Nephron progenitor cell (in vitro differentiated cells): ENCODE results near the gene CRADD.

Experiments used
- DNase-seq: peaks from one replicate; pipeline ENCODE4 v3.0.0; 2021
- H3K27ac Mint-ChIP-seq: 2 replicates; pipeline ENCODE4 v1.8.0; 2021; ENCODE audit warnings: mild to moderate bottlenecking, moderate library complexity, mixed read lengths
- H3K27me3 Mint-ChIP-seq: 2 replicates; pipeline ENCODE4 v1.8.0; 2021; ENCODE audit warnings: mild to moderate bottlenecking, low read depth, mixed read lengths; ENCODE audit not compliant: poor library complexity
- H3K36me3 Mint-ChIP-seq: 2 replicates; pipeline ENCODE4 v1.8.0; 2021; ENCODE audit warnings: low read depth, mixed read lengths
- H3K4me1 Mint-ChIP-seq: 2 replicates; pipeline ENCODE4 v1.8.0; 2021; ENCODE audit warnings: mixed read lengths
- H3K4me3 Mint-ChIP-seq: 2 replicates; pipeline ENCODE4 v1.8.0; 2021; ENCODE audit warnings: mild to moderate bottlenecking, moderate library complexity, mixed read lengths
- H3K9me3 Mint-ChIP-seq: 2 replicates; pipeline ENCODE4 v1.8.0; 2021; ENCODE audit warnings: mild to moderate bottlenecking, moderate library complexity, mixed read lengths
- TF ChIP-seq, protein P1 (sequence below): fragments of 200-600 bp; sonication (generic); IDR thresholded peaks from 2 replicates; pipeline ENCODE4 v1.5.0; 2021; ENCODE audit warnings: antibody characterized with exemption

The CRADD gene

DNA sequence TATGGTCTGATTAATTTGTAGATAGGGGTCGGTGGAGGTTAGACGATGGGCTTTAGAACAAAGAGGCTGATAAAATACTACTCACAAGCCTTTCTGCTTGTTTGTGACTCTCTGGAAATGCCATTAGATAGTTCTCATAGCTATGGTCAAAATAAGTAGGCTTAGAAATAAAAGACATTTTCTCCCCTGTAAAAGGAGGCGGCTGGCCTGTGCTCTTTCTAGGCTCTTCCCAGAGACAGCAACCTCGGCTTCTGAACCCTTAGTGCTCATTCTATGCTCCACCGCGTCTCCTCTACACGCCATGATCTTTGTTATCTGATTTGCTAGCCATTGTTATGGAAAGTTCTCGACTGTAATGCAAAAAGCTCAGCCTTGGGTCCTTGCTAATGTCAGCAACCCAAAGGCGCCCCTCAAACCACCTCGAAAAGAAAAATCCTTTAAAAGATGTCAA is 64.5 kb downstream of the CRADD start:
- Mint-ChIP-seq H3K27me3 (no peaks in the 10 kb centered on the region), H3K27ac (peak overlapping the region; percentile 46), H3K9me3 (no peaks in the 10 kb centered on the region), H3K4me1 (peaks cover 24% of the 10 kb centered on the region), H3K36me3 (no peaks in the 10 kb centered on the region), H3K4me3 (peak overlapping the region; percentile 84)
- DNase-seq, result peak; percentile 15
- TF ChIP-seq, protein P1, sequence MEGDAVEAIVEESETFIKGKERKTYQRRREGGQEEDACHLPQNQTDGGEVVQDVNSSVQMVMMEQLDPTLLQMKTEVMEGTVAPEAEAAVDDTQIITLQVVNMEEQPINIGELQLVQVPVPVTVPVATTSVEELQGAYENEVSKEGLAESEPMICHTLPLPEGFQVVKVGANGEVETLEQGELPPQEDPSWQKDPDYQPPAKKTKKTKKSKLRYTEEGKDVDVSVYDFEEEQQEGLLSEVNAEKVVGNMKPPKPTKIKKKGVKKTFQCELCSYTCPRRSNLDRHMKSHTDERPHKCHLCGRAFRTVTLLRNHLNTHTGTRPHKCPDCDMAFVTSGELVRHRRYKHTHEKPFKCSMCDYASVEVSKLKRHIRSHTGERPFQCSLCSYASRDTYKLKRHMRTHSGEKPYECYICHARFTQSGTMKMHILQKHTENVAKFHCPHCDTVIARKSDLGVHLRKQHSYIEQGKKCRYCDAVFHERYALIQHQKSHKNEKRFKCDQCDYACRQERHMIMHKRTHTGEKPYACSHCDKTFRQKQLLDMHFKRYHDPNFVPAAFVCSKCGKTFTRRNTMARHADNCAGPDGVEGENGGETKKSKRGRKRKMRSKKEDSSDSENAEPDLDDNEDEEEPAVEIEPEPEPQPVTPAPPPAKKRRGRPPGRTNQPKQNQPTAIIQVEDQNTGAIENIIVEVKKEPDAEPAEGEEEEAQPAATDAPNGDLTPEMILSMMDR, result no peak

DNA sequence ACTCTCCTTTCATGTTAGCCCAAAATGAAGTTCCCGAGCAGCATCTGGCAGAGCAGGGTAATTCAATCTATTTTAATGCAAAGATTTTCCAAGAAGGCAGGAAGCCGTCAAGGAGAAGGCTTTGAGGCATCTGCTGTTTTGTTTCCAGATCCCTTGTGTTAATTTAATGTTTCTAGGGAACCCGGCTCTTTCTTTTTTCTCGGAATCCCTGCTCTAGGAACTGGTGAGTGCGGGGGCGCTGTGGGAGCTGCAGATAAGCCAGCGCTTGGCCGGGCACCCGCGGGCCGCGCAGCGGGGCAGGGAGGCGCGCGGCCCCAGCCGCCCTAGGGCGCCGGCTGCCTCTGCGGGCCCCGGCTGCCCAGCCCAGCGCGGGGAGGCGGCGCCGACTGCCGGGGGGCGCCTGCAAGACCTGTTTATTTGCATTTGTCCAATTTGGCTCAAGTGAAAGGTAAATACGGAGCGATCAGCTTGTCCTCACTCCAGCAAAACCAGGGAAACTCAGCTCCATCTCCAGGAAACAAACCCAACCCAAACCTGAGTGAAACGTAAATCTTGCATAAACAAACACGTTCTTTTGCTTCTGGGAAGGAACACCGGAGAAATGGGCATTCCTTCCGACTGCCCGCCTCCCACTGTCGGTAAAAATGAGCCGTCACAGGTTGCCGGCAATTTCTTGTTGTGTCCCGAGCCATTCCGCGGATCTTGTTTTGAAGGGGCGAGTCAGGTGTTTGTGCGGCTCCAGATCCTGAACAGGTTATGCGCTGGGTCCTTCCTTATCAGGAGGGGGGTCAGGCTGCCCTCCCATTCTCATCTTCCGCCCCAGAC is 65.1 kb downstream of the CRADD start:
- peaks cover 24% of the 10 kb centered on the region for H3K4me1 Mint-ChIP-seq
- TF ChIP-seq, protein P1, result no peak

DNA sequence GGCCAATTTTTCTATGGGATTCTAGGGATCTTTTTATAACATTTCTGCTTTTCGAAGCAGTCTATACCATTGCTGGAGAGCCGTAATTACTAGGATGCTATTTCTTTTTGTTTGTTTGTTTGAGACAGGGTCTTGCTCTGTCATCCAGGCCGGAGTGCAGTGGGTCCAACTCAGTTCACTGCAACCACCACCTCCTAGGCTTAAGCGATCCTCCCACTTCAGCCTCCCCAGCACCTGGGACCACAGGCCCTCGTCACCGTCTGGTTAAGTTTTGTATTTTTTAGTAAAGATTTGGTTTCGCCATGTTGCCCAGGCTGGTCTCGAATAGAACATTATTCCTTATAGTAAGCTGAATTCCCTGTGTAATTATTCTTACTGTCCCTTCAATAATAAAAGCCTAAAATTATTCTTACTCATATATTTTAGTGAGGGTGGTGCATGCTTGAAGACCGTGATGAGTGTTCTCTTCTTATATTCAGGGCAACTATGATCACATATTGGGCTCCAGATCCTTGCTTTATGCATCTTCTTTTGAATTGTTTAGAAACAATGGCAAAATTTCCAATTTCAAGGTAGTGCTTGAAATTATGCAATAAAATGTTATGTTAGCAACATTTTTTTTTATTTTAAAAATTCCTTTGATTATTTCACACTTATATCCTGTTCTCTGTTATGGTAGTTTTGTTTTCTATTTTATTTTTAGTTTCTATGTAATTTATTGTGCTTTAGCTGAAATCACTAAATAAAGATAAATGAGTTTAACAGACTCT is 66.2 kb downstream of the CRADD start:
- Mint-ChIP-seq H3K27me3 (no peaks in the 10 kb centered on the region), H3K4me3 (peak overlapping the region; percentile 84), H3K36me3 (no peaks in the 10 kb centered on the region), H3K9me3 (no peaks in the 10 kb centered on the region), H3K4me1 (peaks cover 18% of the 10 kb centered on the region), H3K27ac (no peak overlapping the region)
- DNase-seq, result no peak
- TF ChIP-seq, protein P1, result no peak

More for the DNA sequence above, 65.1 kb downstream of the CRADD start:
- Mint-ChIP-seq H3K27me3 (no peaks in the 10 kb centered on the region), H3K36me3 (no peaks in the 10 kb centered on the region), H3K4me3 (peak overlapping the region; percentile 84), H3K9me3 (no peaks in the 10 kb centered on the region), H3K27ac (peak overlapping the region; percentile 46)
- peak; percentile 65 for DNase-seq

DNA sequence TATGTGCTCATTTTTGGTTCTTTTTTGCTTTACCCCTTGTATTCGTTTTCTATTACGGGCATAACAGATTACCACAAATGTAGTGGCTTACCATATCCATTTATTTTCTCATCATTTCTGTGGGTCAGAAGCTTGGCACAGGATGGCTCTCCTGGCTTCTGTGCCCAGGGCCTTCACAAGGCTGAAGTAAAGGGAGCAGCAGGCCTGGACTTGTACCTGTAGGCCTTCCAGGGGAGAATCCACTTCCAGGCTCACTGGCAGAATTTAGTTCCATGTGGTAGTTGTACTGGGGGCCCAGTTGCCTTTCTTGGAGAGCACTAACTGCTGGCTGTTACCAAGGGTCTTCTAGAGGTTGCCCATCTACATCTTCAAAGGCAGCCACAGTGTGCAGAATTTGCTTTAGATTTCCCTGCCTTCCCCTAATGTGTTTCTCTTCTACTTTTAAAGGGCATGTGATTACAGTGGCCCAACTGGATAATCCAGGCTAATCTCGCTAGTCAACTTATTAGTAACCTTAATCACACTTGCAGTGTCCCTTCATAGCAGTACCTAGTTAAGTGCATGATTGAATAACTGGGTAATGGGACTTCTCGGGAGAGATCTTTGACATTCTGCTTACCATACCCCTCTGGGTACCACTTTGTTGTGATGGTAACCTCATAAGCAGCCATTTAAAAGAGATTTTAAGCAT is 67.0 kb downstream of the CRADD start:
- no peak for DNase-seq
- no peaks in the 10 kb centered on the region for H3K36me3 Mint-ChIP-seq
- no peaks in the 10 kb centered on the region for H3K27me3 Mint-ChIP-seq
- H3K27ac Mint-ChIP-seq, result no peak overlapping the region
- peaks cover 23% of the 10 kb centered on the region for H3K4me1 Mint-ChIP-seq
- no peaks in the 10 kb centered on the region for H3K9me3 Mint-ChIP-seq
- H3K4me3 Mint-ChIP-seq, result peak overlapping the region; percentile 84
- TF ChIP-seq, protein P1, result no peak

DNA sequence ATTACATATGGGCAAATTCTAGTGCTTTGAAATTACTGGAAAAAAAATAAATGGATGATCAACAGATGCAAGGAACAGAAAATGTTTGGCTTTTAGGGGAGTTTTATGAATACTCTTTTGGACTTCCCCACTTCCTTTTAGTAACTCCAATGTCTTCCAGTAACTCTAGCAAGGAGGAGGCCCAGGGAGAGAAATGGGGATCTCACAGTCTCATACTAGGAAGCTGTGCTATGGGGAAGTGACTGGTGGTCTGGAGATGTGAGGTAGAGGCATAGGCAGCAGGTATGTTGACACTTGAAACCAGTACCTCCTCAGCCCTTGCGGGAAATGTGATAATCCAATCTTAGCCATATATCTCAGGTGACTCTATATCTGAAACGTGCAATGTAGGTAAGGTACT is 68.1 kb downstream of the CRADD start:
- TF ChIP-seq, protein P1, result no peak
- H3K27ac Mint-ChIP-seq, result no peak overlapping the region
- H3K4me1 Mint-ChIP-seq, result peaks cover 29% of the 10 kb centered on the region
- no peaks in the 10 kb centered on the region for H3K9me3 Mint-ChIP-seq
- no peak for DNase-seq
- H3K4me3 Mint-ChIP-seq, result no peak overlapping the region
- no peaks in the 10 kb centered on the region for H3K27me3 Mint-ChIP-seq
- no peaks in the 10 kb centered on the region for H3K36me3 Mint-ChIP-seq
